ENCODE measurements around the gene ITGA11. TPM values are rescaled to one million over a fixed set of nuclear protein-coding genes. Genes with fewer than 3 reads are reported as not detected.

ITGA11 gene
- total RNA-seq, 4 donors from 2014 or later = 0.48 to 10.6 (median 2.6) TPM

- DNase-seq (ENCODE audit: low spot score) (no peak), ATAC-seq (ENCODE audit: low FRiP score) (no peak)
- TF ChIP-seq CTCF (IDR thresholded peaks at IDR 0.05) = no peak
Observed at GRCh38 chr15:68303134-68303533, 128.8 kb downstream of the ITGA11 start.

GRCh38 chr15:68302729-68303128 is 129.2 kb downstream of the ITGA11 start:
- DNase-seq (ENCODE audit: low spot score) (no peak), ATAC-seq (ENCODE audit: low FRiP score) (no peak)
- no peak for TF ChIP-seq CTCF (IDR thresholded peaks at IDR 0.05)

GRCh38 chr15:68301301-68301700 is 130.7 kb downstream of the ITGA11 start:
- no peak for TF ChIP-seq CTCF (IDR thresholded peaks at IDR 0.05)
- DNase-seq (ENCODE audit: low spot score) (no peak), ATAC-seq (ENCODE audit: low FRiP score) (no peak)

- ATAC-seq (ENCODE audit: low FRiP score) = no peak
- DNase-seq (ENCODE audit: low spot score) = no peak
- no peak for TF ChIP-seq CTCF (IDR thresholded peaks at IDR 0.05)
Observed at GRCh38 chr15:68300115-68300940, 131.6 kb downstream of the ITGA11 start.

- peak; percentile 18 for ATAC-seq (ENCODE audit: low FRiP score)
- TF ChIP-seq CTCF (IDR thresholded peaks at IDR 0.05) = no peak
- DNase-seq (ENCODE audit: low spot score) = no peak
Observed at GRCh38 chr15:68299436-68299835, 132.5 kb downstream of the ITGA11 start.

GRCh38 chr15:68298882-68299381 is 133.0 kb downstream of the ITGA11 start:
- ATAC-seq (ENCODE audit: low FRiP score) (peak; percentile 29), DNase-seq (ENCODE audit: low spot score) (no peak)
- TF ChIP-seq CTCF (IDR thresholded peaks at IDR 0.05) = no peak

GRCh38 chr15:68298336-68298735 is 133.6 kb downstream of the ITGA11 start:
- DNase-seq (ENCODE audit: low spot score) = no peak

More at GRCh38 chr15:68298336-68298735, 133.6 kb downstream of the ITGA11 start:
- no peak for TF ChIP-seq CTCF (IDR thresholded peaks at IDR 0.05)
- no peak for ATAC-seq (ENCODE audit: low FRiP score)

All from omental fat pad (tissue), 4 donors.